ENCODE measurements around the gene NFU1. TPM values are rescaled to one million over a fixed set of nuclear protein-coding genes. Genes with fewer than 3 reads are reported as not detected.

Gene NFU1
- total RNA-seq, 2 experiments from 2014 or later: 15.4 to 30.5 TPM

DNA sequence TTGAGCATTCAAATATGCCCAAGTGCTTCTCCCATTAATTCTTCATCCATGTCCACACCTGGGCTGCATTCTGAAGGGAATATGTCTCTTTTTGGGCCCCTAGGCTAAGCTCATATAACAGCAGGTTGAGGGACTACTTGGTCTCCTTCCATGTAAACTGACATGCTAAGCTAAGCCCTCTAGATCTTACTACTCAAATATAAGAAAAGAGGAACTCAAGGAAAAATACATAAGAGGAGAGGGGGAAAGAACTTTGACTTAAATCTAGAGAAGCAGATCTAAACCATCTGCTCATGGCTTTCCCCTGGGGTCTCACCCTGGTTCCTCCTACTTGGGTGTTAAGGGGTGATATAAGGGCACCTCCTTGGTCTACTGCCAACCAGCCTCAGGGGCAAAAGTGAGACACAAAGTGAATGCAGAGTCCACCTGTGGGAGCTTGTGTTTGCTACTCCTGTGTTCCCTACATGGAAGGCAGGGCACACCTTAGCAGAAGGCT, 19.8 kb upstream of the NFU1 start:
- H3K9me3 ChIP-seq (ENCODE audit: low read length): no peaks in the 10 kb centered on the region
- TF ChIP-seq EZH2phosphoT487 (IDR thresholded peaks at IDR 0.05; ENCODE audit: borderline replicate concordance, low read depth, low read length): no peak
- TF ChIP-seq, protein P1, sequence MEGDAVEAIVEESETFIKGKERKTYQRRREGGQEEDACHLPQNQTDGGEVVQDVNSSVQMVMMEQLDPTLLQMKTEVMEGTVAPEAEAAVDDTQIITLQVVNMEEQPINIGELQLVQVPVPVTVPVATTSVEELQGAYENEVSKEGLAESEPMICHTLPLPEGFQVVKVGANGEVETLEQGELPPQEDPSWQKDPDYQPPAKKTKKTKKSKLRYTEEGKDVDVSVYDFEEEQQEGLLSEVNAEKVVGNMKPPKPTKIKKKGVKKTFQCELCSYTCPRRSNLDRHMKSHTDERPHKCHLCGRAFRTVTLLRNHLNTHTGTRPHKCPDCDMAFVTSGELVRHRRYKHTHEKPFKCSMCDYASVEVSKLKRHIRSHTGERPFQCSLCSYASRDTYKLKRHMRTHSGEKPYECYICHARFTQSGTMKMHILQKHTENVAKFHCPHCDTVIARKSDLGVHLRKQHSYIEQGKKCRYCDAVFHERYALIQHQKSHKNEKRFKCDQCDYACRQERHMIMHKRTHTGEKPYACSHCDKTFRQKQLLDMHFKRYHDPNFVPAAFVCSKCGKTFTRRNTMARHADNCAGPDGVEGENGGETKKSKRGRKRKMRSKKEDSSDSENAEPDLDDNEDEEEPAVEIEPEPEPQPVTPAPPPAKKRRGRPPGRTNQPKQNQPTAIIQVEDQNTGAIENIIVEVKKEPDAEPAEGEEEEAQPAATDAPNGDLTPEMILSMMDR (conservative IDR thresholded peaks at IDR 0.05; ENCODE audit: low read length): no peak
- H3K79me2 ChIP-seq (ENCODE audit: insufficient read depth, low read depth, low read length): no peaks in the 10 kb centered on the region
- H3K36me3 ChIP-seq (ENCODE audit: insufficient read depth, low read length): no peaks in the 10 kb centered on the region
- H3K4me2 ChIP-seq (ENCODE audit: low read length): no peak overlapping the region
- CTCF ChIA-PET (ENCODE audit: unreplicated experiment): no interaction called here
- no peak for DNase-seq (ENCODE audit: low spot score)
- intact Hi-C loops (cut with micrococcal nuclease; ENCODE audit: unreplicated experiment): no loop called here
- H2AFZ ChIP-seq (ENCODE audit: low read length): no peak overlapping the region
- POLR2A ChIA-PET: interaction anchor here (0.5 kb wide), 1 partner anchor 600 kb away, joined by 3 read pairs; no protein-coding TSS in a partner anchor
- no peaks in the 10 kb centered on the region for H3K4me1 ChIP-seq (ENCODE audit: insufficient read depth, low read length, poor library complexity, severe bottlenecking)
- no peak overlapping the region for H3K4me3 ChIP-seq (ENCODE audit: low read depth, low read length, poor library complexity, severe bottlenecking)
- BruUV-seq (replicated peaks): no TSS peak
- H3K9me2 ChIP-seq (ENCODE audit: insufficient read depth, low read length): no peaks in the 10 kb centered on the region
- H4K20me1 ChIP-seq (ENCODE audit: insufficient read depth, low read length): no peaks in the 10 kb centered on the region
- H3K27ac ChIP-seq (ENCODE audit: low read depth, low read length, poor library complexity, severe bottlenecking): no peak overlapping the region

GRCh38 chr2:69456154-69456553, 18.9 kb upstream of the NFU1 start:
- no peak for TF ChIP-seq EZH2phosphoT487 (IDR thresholded peaks at IDR 0.05; ENCODE audit: borderline replicate concordance, low read depth, low read length)
- TF ChIP-seq, protein P1 (conservative IDR thresholded peaks at IDR 0.05; ENCODE audit: low read length): no peak
- H3K79me2 ChIP-seq (ENCODE audit: insufficient read depth, low read depth, low read length): no peaks in the 10 kb centered on the region
- no peaks in the 10 kb centered on the region for H3K36me3 ChIP-seq (ENCODE audit: insufficient read depth, low read length)
- DNase-seq (ENCODE audit: low spot score): no peak
- H3K4me2 ChIP-seq (ENCODE audit: low read length): no peak overlapping the region
- no peak overlapping the region for H2AFZ ChIP-seq (ENCODE audit: low read length)
- no TSS peak for BruUV-seq (replicated peaks)
- no peak overlapping the region for H3K4me3 ChIP-seq (ENCODE audit: low read depth, low read length, poor library complexity, severe bottlenecking)
- no peaks in the 10 kb centered on the region for H3K9me3 ChIP-seq (ENCODE audit: low read length)
- H4K20me1 ChIP-seq (ENCODE audit: insufficient read depth, low read length): no peaks in the 10 kb centered on the region
- H3K9me2 ChIP-seq (ENCODE audit: insufficient read depth, low read length): no peaks in the 10 kb centered on the region
- CTCF ChIA-PET (ENCODE audit: unreplicated experiment): no interaction called here
- no peaks in the 10 kb centered on the region for H3K4me1 ChIP-seq (ENCODE audit: insufficient read depth, low read length, poor library complexity, severe bottlenecking)
- no peak overlapping the region for H3K27ac ChIP-seq (ENCODE audit: low read depth, low read length, poor library complexity, severe bottlenecking)
- POLR2A ChIA-PET: interaction anchor here (0.6 kb wide), 1 partner anchor 15 kb away, joined by 3 read pairs; no protein-coding TSS in a partner anchor
- intact Hi-C loops (cut with micrococcal nuclease; ENCODE audit: unreplicated experiment): no loop called here

DNA sequence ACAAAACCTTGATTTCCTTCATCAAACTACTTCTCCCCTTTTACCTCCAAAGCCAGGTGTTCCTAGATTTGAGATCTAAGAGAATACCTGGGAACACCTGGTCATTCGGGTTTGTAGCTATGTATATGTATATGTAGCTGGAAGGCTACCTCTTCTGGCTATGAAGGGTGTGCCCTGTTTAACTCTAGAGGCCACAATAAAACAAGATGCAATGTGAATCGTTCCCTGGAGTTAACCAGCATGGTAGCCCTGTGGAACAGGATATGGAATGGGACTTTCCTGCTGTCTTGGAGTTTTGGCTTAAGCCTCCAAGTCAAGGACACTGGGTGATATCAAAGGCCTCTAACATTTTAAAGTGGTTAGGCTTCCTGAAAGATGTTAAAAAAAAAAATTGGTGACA, 17.7 kb upstream of the NFU1 start:
- intact Hi-C loops (cut with micrococcal nuclease; ENCODE audit: unreplicated experiment): no loop called here
- no peak overlapping the region for H3K4me3 ChIP-seq (ENCODE audit: low read depth, low read length, poor library complexity, severe bottlenecking)
- H3K4me1 ChIP-seq (ENCODE audit: insufficient read depth, low read length, poor library complexity, severe bottlenecking): no peaks in the 10 kb centered on the region
- H3K27ac ChIP-seq (ENCODE audit: low read depth, low read length, poor library complexity, severe bottlenecking): no peak overlapping the region
- no peak overlapping the region for H3K4me2 ChIP-seq (ENCODE audit: low read length)
- POLR2A ChIA-PET: no interaction called here
- no peaks in the 10 kb centered on the region for H3K79me2 ChIP-seq (ENCODE audit: insufficient read depth, low read depth, low read length)
- no peaks in the 10 kb centered on the region for H3K9me2 ChIP-seq (ENCODE audit: insufficient read depth, low read length)
- DNase-seq (ENCODE audit: low spot score): no peak
- no peaks in the 10 kb centered on the region for H4K20me1 ChIP-seq (ENCODE audit: insufficient read depth, low read length)
- no peaks in the 10 kb centered on the region for H3K9me3 ChIP-seq (ENCODE audit: low read length)
- H3K36me3 ChIP-seq (ENCODE audit: insufficient read depth, low read length): no peaks in the 10 kb centered on the region
- no TSS peak for BruUV-seq (replicated peaks)
- no peak overlapping the region for H2AFZ ChIP-seq (ENCODE audit: low read length)
- TF ChIP-seq EZH2phosphoT487 (IDR thresholded peaks at IDR 0.05; ENCODE audit: borderline replicate concordance, low read depth, low read length): no peak
- TF ChIP-seq, protein P1 (conservative IDR thresholded peaks at IDR 0.05; ENCODE audit: low read length): no peak
- CTCF ChIA-PET (ENCODE audit: unreplicated experiment): no interaction called here

All from OCI-LY7 (cell line).